ENCODE data around the gene UBL7. TPM values are rescaled to one million over a fixed set of nuclear protein-coding genes. Genes with fewer than 3 reads are reported as not detected.

The UBL7 gene
- 43.9 and 53.7 TPM in 2 replicates for polyA plus RNA-seq

GRCh38 chr15:74460871-74461846, at the start of gene UBL7:
Gene UBL7, minus strand, starts transcription at chr15:74461160. Its CDS starts 2,293 bp downstream, at chr15:74458867.

GRCh38 chr15:74433592-74434262, 27.2 kb downstream of the UBL7 start, which contains the start of gene SEMA7A:
Gene SEMA7A, minus strand, starts transcription at chr15:74433958. Its CDS starts 40 bp downstream, at chr15:74433918.

Other genes with a start within 250 kb of the UBL7 start
- gene CCDC33, start 224.8 kb downstream of the UBL7 start, polyA plus RNA-seq = not detected in 2 replicates
- 0.85 and 1.3 TPM in 2 replicates for gene CYP11A1, start 93.5 kb downstream of the UBL7 start, polyA plus RNA-seq
- 6.7 and 14.6 TPM in 2 replicates for gene SEMA7A, start 27.2 kb downstream of the UBL7 start, polyA plus RNA-seq
- 1.6 and 2.1 TPM in 2 replicates for gene ARID3B, start 80.1 kb upstream of the UBL7 start, polyA plus RNA-seq
- 5.9 and 8.1 TPM in 2 replicates for gene CLK3, start 154.7 kb upstream of the UBL7 start, polyA plus RNA-seq
- 3.7 and 5.3 TPM in 2 replicates for gene EDC3, start 234.9 kb upstream of the UBL7 start, polyA plus RNA-seq